Inflammatory macrophage treated with lipopolysaccharide for 4 hours (primary cell): ENCODE data around the gene ARHGAP22.

Experiments used
- DNase-seq: peaks from one replicate; pipeline ENCODE4 v3.0.0-alpha.2; 2020

The ARHGAP22 gene

DNA sequence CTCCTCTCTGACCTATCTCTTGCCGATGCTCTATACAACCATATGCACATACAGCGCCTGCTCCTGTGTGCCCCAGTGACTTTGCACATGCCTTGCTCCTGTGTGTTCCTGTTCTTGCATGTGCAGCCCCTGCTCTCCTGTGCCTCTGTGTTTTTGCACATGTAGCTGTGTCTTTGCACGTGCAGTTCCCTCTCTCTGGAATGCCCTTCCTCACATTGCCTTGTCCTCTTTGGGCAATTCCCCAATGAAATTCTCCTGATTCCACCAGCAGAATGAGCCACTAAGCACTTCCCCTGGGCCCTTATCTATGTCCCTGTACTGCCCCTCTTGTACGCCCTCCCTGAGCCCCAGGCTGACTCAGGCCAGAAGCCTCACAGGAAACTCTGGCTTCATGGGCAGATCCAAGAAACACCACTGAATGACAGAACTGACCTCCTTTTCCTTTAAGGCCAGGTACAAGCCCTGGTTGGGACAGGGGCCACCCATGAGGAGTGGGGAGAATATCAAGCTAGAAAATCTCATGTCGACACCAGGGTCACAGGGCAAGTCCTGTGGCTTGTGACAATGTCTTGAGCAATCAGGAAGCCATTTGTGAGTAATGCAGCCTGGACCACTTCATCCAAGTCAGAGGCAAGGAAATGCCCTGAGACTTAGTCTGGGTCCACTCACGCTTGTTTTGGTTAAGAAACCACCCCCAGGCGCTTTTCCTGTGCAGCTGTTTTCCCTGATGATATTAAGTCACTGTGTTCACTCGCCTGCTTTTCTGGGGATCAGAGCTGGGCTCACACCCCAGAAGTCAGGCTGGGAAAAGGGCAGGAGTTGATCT is 1.9 kb upstream of the ARHGAP22 start:
- peak; percentile 95 for DNase-seq

DNA sequence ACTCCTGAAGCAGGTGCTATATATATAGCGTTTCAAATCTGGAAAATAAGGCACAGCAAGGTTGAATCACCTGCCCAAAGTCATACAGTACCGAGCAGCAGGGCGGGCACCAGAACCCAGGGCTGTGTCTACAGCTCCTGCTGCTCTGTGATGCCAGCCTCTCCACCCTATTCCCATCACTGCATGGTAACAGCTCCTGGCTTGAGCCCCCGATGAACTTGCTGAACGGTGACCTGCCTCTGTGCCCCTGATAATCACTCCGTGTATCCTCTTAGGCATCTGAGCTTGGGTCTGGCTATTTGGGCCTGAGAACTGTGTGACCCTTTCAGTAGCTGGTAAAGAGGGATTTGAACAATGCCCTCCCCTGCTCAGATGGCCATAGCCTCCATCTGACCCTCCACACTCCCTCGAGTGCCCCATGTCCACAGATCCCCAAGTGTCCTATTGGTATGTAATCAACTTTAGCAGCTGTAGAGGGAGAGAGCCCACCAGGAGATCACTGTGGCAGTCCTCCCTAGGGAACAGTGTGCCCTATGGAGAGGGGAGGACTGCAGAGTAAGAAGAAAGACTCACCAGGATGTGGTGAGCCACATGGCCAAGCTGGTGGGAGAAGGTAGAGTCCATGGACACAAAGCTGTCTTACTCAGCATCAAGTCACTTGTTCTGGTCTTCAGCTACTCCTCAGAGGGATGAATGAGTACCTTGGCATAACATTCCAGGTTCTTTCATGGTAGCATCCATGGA is 1.1 kb upstream of the ARHGAP22 start:
- DNase-seq, result no peak

DNA sequence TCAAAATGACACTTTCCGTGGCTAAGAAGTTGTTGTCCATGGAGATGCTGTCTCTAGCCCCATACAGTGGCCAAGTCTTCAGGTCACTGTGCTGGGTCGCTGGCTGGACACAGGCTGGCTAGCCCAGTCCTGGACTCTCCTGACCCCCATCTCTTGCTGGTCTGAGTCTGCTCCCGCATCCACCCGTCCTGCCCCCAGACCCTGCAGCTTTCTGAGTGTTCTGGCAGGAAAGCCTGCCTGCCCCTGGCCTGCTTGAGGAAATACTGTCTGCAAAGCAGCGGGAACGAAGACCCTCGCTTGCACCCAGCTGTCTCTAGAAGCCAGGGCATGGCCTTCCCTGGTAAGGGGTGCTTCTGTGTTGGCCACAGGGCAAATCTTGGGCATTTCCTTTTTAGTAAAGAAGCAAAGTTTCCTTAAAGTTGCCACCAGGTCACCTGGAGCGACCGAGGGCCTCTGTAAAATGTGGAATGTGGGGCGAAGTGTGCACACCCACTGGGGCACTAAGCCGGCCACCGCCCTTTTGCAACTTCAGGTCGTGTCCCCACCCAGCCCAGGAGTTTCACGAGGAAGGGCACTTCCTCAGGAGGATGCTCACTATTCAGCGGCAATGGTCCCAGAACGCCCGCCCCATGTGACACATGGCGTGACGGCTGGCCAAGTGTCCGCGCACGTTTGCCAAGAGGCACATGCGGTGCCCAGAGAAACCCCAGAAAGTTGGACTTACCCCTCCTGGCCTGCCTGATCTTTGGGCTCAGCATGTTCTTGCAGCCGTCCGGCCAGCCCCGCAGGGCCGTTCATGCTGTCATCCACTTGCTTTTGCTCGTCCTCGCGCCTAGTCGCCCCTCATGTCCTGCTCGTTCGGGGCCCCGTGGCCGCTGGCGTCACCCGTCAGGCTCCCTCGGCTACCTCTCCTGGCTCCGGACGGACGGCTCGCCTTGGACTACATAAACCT is 558 bp downstream of the ARHGAP22 start:
- peak; percentile 67 for DNase-seq

DNA sequence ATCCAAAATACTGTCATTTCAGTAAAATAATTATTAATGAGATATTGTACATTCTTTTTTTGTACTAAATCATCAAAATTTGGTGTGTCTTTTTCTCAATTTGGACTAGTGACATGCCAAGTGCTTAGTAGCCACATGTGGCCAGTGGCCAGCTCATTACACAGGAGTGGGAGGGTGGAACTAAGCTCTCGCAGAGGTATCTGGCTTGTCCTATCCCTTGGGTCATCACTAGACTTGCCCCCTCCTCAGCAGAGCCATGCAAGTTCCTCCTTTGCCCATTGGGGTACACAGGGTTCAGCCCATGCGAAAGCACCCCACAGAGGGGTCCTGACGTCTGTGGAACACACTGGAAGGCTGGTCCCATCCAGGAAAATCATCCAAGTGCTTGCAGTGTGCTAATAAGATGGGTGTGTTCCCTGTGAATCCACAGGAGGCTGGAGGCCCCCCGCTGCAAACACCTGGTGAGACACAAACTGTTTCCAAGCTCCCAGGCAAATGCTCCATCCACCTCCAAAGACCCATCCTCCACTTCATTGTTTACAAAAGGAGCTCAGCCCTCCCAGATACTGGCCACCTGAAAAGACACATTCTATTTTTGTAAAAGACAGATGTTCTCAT is 1.3 kb downstream of the ARHGAP22 start:
- no peak for DNase-seq

DNA sequence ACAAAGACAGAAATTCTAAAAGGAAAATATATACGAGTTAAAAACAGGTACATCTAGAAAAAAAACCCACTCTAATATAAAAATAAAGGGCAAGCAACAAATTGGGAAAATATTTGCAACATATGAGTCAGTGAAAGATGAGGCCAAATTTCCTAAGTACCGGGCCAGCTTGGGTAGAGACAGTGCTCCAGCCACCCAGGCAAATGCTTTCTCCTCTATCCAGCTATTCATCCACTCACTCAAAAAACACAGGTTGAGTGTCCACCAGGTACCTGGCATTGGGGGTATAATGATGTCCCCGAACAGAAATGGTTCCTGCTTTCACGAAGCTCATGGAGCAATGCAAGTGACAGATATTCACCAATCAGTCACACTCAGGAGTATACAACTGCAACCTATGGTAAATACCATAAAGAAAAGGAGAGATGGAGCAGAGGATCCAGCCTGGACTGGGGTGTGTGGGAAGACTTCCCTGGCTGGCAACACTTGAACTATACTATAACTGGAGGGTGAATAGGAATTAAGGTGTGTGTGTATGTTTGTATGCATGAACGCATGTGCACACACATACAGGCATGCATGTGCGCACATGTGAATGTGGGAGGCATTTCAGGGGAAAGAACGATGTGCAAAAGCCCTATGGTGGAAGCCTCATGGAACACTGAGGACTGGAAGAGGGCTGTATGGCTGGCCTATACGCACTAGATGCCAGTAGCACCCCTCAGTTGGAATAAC is 2.3 kb downstream of the ARHGAP22 start:
- no peak for DNase-seq

DNA sequence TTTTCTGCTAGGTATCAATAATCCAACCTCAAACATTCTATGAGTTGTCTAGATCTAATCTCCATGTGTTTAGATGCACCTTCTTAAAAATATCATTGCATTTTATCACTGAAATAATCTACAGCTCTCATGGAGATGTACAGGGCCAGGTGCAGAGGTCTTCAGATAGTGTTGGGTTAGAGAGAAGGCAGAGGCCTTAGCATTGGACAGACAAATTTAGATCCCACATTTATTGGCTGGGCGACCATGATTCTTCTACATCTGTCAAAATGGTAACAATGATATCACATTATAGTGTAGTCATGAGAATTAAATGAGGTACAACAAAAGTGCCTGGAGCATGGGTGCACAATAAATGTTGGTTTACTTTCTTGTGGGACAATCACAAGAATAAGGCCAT is 3.1 kb downstream of the ARHGAP22 start:
- no peak for DNase-seq

DNA sequence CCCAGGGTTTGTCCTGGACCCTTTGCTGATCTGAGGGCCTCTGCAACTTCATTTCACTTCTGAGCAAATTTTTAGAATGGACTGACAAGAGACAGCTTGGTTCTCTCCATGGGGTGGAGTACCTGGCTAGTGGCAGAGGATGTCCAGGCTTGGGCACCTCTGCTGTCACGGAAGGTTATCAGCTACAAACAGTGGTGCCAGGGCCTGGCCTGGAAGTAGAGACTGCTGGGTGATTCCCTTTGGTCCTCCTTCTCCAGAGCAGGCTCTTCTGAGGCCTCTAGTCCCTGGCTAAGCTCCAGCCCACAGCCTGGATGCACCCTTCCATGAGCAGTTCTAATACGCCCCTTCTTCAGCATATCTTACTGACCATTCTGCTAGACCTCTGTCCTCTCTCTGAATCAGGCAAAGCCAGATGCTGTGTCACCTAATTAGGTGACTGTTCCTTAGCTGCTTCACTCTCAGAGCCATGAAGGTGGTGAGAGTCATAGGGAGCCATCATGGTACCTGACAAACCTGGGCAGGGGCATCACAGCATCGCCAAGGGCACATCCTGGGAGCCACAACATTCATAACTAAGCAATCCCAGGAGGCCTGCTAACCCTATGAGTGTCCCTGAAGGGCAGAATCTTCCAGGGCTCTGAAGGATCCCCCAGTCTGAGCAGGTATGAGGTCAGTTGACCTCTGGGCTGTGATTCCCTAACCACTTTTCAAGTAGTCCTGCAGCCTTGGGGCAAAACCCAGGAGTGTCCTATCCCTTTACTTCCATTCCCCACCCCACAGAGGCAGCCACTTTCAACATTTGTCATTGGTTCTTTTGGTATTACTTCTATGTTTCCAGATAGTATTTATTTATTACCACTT is 4.0 kb downstream of the ARHGAP22 start:
- no peak for DNase-seq

DNA sequence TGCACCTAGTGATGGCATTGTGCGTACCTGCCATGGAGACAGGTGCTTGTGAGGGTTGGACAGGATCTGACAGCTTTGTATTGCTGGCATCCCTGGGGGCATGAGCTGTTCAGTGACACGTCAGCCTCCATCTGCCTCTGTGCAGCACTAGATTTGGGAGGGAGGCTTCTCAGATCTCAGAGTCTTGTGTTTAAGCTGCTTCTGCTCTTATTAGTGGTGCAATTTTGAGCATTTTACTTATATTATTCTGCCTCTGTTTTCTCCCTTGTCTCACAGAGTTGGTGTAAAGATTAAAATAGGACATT is 5.1 kb downstream of the ARHGAP22 start:
- DNase-seq, result no peak

DNA sequence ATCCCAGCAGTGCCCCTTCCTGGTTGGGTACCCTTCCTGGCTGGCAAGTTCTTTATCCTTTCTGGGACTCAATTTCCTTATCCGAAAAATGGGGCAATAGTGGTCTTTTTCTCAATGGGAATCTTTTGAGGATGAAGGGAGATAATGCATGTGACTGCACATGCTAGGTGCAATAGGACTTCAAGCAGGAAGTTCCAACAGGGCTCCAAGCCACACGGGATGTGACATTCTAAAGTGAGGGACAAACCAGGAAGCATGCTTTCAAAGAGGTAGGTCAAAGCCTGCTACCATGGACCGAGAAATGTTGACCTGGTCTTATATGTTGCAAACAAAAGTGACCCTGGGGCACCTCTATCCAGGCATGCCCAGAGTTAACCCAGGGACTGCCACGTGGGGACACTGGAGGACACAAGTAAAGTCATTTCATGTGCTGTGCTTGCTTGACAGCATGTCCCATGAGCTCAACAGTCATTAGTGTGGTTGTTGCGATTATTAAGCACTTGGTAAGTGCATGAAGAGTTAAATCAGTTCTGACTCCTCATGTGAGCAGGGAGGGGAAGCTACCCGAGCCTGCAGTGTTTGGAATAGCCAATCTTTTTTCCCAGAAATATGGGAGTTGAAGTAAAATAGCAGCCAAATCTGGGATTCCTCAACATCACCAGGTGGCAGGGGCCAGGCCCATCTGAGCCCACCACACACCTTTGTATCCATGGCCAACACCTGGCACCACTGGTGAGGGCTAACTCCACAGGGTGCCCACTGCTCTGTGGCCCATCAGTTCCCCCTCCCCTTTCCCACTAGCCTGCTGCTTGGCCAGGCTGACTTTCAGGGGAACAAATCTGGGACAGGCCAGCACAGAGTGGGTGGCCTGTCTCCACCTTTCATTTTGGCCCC is 5.7 kb downstream of the ARHGAP22 start:
- no peak for DNase-seq

DNA sequence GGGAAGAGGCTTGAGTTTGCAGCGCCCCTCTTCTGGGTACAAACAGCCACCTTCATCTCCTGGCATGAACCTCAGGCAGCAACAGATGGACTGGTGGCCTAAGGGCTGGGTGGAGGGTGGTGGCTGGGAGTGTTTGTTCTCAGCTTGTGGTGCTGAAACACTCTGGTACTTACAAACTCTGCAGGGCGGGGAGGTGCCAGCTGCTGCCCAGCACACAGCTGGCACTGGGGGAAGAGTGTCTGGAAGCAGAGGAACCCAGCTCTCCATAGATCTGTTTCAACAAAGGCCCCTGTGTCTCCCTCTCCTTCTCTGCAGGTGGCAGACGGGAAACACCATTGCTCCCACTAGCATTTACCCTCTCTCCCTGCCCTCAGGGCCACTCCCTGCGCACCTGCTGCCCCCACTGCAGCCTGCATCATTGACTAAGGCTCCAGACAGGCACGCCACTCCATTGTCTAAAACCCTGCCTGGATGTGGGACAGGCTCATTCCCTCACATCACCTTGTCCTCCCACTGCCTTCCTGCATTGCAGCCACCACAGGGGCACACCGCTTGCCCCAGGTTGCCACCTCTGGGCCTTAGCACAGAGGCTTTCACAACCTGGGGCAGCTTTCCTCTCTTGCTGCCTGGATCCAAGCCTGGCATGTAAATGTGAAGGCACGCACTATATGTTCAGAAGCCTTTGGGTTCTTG is 6.5 kb downstream of the ARHGAP22 start:
- no peak for DNase-seq

DNA sequence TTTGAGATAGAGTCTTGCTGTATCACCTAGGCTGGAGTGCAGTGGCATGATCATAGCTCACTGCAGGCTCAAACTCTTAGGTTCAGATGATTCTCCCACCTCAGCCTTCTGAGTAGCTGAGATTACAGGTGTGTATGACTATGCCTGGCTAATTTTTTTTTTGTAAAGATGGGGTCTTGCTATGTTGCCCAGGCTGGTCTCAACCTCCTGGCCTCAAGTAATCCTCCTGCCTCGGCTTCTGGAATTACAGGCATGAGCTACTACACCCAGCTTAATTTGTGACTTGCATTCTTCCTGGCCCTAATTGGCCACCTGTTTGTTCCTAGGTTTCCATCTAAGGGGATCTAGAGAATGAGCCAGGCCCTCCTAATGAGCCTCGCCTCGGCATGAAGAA is 9.3 kb downstream of the ARHGAP22 start:
- no peak for DNase-seq

DNA sequence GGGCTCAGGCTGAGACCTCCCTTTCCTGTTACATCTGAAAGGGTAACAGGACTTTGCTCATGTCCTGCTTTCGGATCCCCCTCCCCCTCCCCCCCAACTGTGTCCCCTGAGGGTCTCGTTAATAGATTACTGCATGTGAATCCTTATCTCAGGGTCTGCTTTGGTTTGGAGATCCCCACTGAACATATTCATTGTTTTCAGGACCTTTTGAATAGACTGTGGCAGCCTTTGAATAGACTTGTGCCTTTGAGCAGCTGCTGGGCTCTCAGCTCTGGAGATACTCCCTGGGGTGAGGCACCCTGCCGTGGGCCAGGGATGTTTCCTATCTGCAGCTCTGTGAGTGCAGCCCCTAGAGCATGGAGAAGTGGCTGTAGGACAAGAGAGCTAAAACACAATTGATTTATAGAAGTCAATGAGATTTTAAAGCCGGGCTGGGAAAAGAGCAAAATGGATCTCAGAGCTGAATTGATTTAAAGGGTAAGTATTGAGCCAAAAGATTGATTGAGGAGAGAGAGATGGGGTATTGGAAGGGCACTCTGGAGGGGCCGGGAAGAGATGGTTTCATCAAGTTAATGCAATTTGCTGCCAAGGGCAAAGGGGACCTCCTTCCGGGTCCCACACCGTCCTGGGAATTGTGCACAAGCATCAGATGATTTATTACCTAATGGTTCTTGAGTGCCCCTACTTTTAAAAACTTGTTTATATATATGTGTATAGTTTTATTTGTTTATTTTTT is 9.9 kb downstream of the ARHGAP22 start:
- no peak for DNase-seq

DNA sequence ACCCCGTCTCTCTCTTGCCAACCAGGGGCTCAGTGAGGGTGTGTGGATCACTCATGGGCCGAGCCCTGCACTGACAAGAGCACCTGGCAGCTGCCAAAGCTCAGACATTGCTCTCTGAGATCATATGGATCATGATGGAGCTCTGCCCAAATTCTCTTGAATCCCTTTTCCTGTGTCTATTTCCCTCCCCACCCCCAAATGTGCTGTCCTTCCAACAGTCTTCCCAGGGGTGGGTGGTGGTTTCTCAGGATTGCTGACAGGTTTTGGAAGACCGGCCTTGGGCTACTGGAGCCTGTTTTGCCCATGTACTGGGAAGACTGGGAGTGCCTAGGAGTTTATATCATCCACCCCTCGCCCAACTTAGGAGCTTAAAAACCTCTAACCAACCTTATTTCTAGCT is 10.5 kb downstream of the ARHGAP22 start:
- DNase-seq, result no peak

DNA sequence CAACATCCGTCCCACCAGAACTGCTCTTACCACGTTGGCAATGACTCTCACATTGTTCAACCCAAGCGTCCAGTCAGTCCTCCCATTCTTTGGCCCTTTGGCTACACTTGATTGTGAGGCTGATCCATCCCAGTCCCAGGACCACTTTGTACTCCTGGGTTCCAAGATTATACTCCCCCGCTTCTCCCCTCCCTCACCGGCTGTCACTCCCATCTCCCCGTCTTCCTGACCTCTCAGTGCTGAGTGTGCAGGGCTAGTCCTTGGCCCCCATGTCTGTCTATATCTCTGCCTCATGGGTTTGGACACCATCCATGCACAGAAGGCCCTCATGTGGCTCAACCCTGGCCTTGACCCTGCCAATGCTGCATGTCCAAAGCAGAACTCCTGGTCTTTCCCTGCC is 12.5 kb downstream of the ARHGAP22 start:
- no peak for DNase-seq

DNA sequence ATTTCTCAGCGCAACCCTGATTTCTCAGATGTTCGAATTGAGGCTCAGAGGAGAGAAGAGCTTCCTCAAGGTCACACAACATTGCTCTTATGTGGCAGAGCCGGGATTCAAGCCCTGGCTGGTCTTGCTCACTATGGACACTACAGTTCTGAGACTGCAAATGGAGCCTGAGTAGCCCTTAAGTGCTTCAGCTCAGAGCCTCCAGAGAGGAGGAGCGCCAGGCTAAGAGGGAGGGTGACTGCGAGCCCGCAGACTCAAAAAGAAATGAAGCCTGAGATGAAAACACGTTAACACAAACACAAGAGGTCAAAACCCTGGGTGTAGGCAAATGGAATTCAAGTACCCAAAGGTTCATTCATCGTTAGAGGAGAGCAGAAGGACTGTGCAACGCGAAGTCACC is 13.9 kb downstream of the ARHGAP22 start:
- DNase-seq, result no peak

DNA sequence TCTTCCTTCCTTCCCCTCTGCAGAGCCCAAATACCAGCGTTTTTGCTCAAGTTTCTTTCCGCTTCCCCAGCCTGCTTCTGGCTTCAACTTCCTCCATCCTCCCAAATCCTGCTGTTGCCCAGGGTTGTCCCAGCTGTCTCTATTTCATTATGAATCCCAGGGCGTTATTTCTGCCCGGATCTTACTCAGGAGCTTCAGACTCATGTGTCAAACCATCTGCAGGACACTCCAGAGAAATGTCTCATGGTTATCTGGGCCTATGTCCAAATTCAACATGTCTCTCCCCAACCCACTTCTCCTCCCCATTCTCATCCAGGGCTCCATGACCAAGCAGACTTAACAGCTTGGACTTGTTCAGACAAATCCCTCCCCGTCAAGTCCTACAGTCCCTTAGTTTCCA is 15.6 kb downstream of the ARHGAP22 start:
- DNase-seq, result no peak

DNA sequence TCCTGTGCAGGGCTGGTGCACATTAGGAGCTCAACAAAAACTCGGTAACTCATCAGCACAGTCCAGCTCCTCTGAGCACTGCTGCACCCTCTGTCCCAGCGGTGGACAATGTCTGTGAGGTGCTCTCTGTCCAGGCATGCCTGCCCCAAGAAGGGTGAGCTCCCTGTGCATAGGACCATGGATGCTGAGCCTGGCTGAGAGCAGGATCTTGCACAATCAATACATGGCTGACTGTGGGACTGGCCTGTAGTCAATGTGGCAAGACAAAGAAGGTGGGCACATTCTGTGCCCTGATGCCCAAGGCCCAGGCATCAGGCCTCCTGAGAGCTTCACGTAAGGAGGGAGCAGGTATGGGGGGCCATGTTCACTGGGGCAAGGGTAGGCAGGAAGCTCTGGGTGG is 17.1 kb downstream of the ARHGAP22 start:
- no peak for DNase-seq

DNA sequence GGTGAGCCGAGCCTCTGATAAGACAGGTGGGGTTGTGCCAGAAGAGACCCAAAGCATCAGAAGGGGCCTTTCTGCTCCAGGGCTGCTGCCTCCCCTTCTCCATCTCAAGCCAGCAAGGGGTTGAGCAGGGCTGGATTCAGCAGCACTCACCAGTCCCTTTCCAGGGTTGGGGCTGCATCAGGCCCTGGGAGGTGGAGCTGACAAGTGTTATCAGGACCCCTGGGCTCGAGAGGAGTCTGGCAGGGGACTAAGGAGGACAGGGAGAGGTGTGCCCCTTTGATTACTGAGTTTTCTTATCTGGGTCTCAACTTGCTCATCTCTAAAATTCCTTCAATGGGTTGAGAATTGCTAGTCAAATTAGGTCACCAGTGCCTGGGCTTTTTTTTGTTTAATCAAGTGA is 17.8 kb downstream of the ARHGAP22 start:
- DNase-seq, result no peak

DNA sequence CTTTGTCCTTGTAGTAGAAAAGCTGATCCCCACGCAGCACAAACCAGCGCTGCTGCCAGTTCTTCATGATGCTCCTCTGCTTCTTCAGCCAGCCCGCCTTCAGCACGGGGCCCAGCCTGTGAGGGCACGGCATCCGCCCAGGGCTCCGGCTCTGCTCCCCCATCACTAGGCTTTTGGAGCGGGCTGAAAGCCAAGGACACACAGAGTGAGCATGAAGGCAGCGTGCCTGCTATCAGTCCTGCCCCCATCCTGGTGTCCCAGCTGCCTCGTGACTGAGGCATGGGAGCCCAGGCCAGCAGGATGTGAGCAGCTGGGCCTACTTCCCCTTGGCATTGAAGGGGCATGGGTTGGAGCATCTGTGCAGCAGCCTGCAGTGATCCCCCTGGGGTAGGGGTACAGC is 21.9 kb downstream of the ARHGAP22 start:
- DNase-seq, result no peak
